Forelimb muscle (tissue), 1 donor: ENCODE measurements around the gene MICALL1. TPM values are rescaled to one million over a fixed set of nuclear protein-coding genes. Genes with fewer than 3 reads are reported as not detected.

Source experiments
- DNase-seq: peaks from one replicate; pipeline ENCODE4 v3.0.0-alpha.2; 2013; ENCODE audit warnings: low read depth
- polyA plus RNA-seq: library from polyadenylated mRNA; unstranded; fragments of 120-200 nt; gene quantifications from one replicate; pipeline ENCODE4 v1.2.1, GENCODE V29; 2013; ENCODE audit not compliant: insufficient read length

MICALL1 gene
- polyA plus RNA-seq, 1 donor: 47.2 TPM

- no peak for DNase-seq
Observed at GRCh38 chr22:37982151-37982785, 76.2 kb downstream of the MICALL1 start.

- no peak for DNase-seq
Observed at GRCh38 chr22:37982938-37983859, 77.1 kb downstream of the MICALL1 start.

- DNase-seq: no peak
Observed at GRCh38 chr22:37983860-37984791, 78.0 kb downstream of the MICALL1 start, which contains the start of gene SOX10. TSS of gene SOX10 (minus strand) at chr22:37984555. CDS start at chr22:37983784, 771 bp downstream.

- DNase-seq: no peak
Observed at GRCh38 chr22:37985050-37985585, 79.0 kb downstream of the MICALL1 start.

- DNase-seq: no peak
Observed at GRCh38 chr22:37985751-37986281, 79.7 kb downstream of the MICALL1 start.

- no peak for DNase-seq
Observed at GRCh38 chr22:37986371-37986770, 80.3 kb downstream of the MICALL1 start.

- no peak for DNase-seq
Observed at GRCh38 chr22:37989146-37990045, 83.3 kb downstream of the MICALL1 start.

GRCh38 chr22:37990301-37990700, 84.2 kb downstream of the MICALL1 start:
- DNase-seq: no peak

- no peak for DNase-seq
Observed at GRCh38 chr22:37990862-37991261, 84.8 kb downstream of the MICALL1 start.

- DNase-seq: no peak
Observed at GRCh38 chr22:37991731-37992442, 85.8 kb downstream of the MICALL1 start.

Other genes with a start within 250 kb of the MICALL1 start
- 17.3 TPM for gene PDXP, start 247.6 kb upstream of the MICALL1 start, polyA plus RNA-seq
- gene LGALS1, start 230.7 kb upstream of the MICALL1 start, polyA plus RNA-seq: 1,611 TPM
- 15.9 TPM for gene NOL12, start 220.0 kb upstream of the MICALL1 start, polyA plus RNA-seq
- gene TRIOBP, start 209.2 kb upstream of the MICALL1 start, polyA plus RNA-seq: 39.9 TPM
- 5.9 TPM for gene GCAT, start 98.4 kb upstream of the MICALL1 start, polyA plus RNA-seq
- 0.11 TPM for gene GALR3, start 82.9 kb upstream of the MICALL1 start, polyA plus RNA-seq
- gene ANKRD54, start 62.0 kb upstream of the MICALL1 start, polyA plus RNA-seq: 10.8 TPM
- gene EIF3L, start 56.9 kb upstream of the MICALL1 start, polyA plus RNA-seq: 1,359 TPM
- gene C22orf23, start 47.3 kb downstream of the MICALL1 start, polyA plus RNA-seq: 10.2 TPM
- 43.4 TPM for gene POLR2F, start 47.4 kb downstream of the MICALL1 start, polyA plus RNA-seq
- 4.9 TPM for gene SOX10, start 78.3 kb downstream of the MICALL1 start, polyA plus RNA-seq
- gene PICK1, start 151.1 kb downstream of the MICALL1 start, polyA plus RNA-seq: 9.3 TPM
- 2.7 TPM for gene SLC16A8, start 177.9 kb downstream of the MICALL1 start, polyA plus RNA-seq
- gene BAIAP2L2, start 204.4 kb downstream of the MICALL1 start, polyA plus RNA-seq: 1.2 TPM